ENCODE data around the gene KCNG2. TPM values are rescaled to one million over a fixed set of nuclear protein-coding genes. Genes with fewer than 3 reads are reported as not detected.

The KCNG2 gene
- total and polyA plus RNA-seq, 10 of the 15 experiments (the other 5 are each of a cell fraction or from before 2014, with no cell fraction given) = 0.20 to 0.23 TPM; not detected in 8

GRCh38 chr18:79798999-79799370 lies 1.2 kb downstream of the KCNG2 start:
- DNase-seq (ENCODE audit: low read depth, low spot score) (no peak), ATAC-seq (no peak), FAIRE-seq (no peak)
- ChIA-PET RAD21 (ENCODE audit: unreplicated experiment) (no interaction called here), SMC1A (ENCODE audit: uncharacterized antibody, unreplicated experiment) (no interaction called here), POLR2A (no interaction called here), CTCF (no interaction called here)
- H3K4me1 ChIP-seq (ENCODE audit: control insufficient read depth, insufficient read depth, low read length) = no peaks in the 10 kb centered on the region
- no peak overlapping the region for H3K9ac ChIP-seq (ENCODE audit: control insufficient read depth, insufficient read depth, low read length)
- no peaks in the 10 kb centered on the region for H4K20me1 ChIP-seq (ENCODE audit: control insufficient read depth, insufficient read depth)
- no TSS peak for BruUV-seq (replicated peaks)
- WGBS (ENCODE audit: insufficient coverage, insufficient replicate concordance, low lambda C conversion rate, missing lambda C conversion rate) = 23% methylated on average over 14 of the region's 14 CpGs
- in situ Hi-C loops (cut with MboI) (no loop called here), intact Hi-C loops (cut with micrococcal nuclease; ENCODE audit: unreplicated experiment) (loop anchor here (10.0 kb wide), 1 partner anchor 186 kb away; the partner anchor contains the start of gene TXNL4A)
- no peaks in the 10 kb centered on the region for H3K9me3 ChIP-seq (replicated peaks; ENCODE audit: control insufficient read depth, insufficient read depth, low read length)
- no peak overlapping the region for H3K4me2 ChIP-seq (ENCODE audit: control insufficient read depth, insufficient read depth)
- no peaks in the 10 kb centered on the region for H3K79me2 ChIP-seq (ENCODE audit: control insufficient read depth, insufficient read depth, low read length)
- peaks cover 0 to 4% of the 10 kb centered on the region in 2 experiments; a peak in 3 of 4 replicates for H3K27me3 ChIP-seq (replicated peaks in 1 of 2; ENCODE audit: control insufficient read depth in 2 of 2, insufficient read depth in 2 of 2, low read length in 1 of 2)
- H2AFZ ChIP-seq (ENCODE audit: control insufficient read depth, low read depth, low read length) = no peak overlapping the region
- no peak overlapping the region for H3K4me3 ChIP-seq
- H3K27ac ChIP-seq (ENCODE audit: control insufficient read depth, insufficient read depth) = no peak overlapping the region
- no peak for TF ChIP-seq ZNF592 (IDR thresholded peaks at IDR 0.05)
- TF ChIP-seq TCF12 (IDR thresholded peaks at IDR 0.05; ENCODE audit: low read depth, low read length) = no peak
- TF ChIP-seq SPI1 (IDR thresholded peaks at IDR 0.05; ENCODE audit: borderline replicate concordance, insufficient read depth, low read depth, low read length) = no peak
- TF ChIP-seq SUPT20H (IDR thresholded peaks at IDR 0.05; ENCODE audit: borderline replicate concordance, control insufficient read depth, low read depth, low read length) = no peak
- no peak for TF ChIP-seq IKZF2 (IDR thresholded peaks at IDR 0.05)
- TF ChIP-seq CBX3 (IDR thresholded peaks at IDR 0.05; ENCODE audit: borderline replicate concordance, low read depth) = no peak
- TF ChIP-seq SMARCA5 (IDR thresholded peaks at IDR 0.05) = no peak
- TF ChIP-seq ESRRA (IDR thresholded peaks at IDR 0.05; ENCODE audit: low read length) = no peak
- TF ChIP-seq RBBP5 (conservative IDR thresholded peaks at IDR 0.05) = no peak
- TF ChIP-seq ZNF274 (IDR thresholded peaks at IDR 0.05; ENCODE audit: insufficient read depth, insufficient read length) = no peak
- no peak for TF ChIP-seq NR2C1 (IDR thresholded peaks at IDR 0.05)
- no peak for TF ChIP-seq ZSCAN29 (IDR thresholded peaks at IDR 0.05)
- no peak for TF ChIP-seq MLLT1 (IDR thresholded peaks at IDR 0.05)
- no peak for TF ChIP-seq NBN (IDR thresholded peaks at IDR 0.05)
- no peak for TF ChIP-seq EGR1 (IDR thresholded peaks at IDR 0.05; ENCODE audit: borderline replicate concordance in 1 of 2, low read depth in 2 of 2, low read length in 2 of 2)
- no peaks in the 10 kb centered on the region for H3K36me3 ChIP-seq (ENCODE audit: control insufficient read depth in 2 of 2, insufficient read depth in 2 of 2, low read length in 1 of 2)

All from GM12878 (cell line).